ENCODE results near the gene KCNK4.

DNA sequence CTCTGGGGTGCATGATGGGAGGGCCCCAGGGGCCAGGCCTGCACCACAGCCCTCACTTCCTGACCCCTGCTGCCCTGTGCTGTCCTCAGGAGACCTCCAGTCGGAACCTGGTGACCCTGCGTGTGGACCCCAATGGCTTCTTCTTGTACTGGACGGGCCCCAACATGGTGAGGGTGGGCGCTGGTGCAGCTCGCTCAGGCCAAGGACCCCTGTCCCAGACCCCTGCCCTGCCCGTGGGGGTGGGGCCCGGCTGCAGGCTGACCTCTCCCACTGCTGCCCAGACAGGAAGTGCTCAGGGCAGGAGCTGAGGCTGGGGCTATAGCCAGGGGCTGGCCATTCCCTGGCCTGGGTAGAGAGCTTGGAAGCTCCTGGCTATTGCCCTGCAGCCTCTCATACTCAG lies 36.8 kb upstream of the KCNK4 start:
- TF ChIP-seq, protein P1, sequence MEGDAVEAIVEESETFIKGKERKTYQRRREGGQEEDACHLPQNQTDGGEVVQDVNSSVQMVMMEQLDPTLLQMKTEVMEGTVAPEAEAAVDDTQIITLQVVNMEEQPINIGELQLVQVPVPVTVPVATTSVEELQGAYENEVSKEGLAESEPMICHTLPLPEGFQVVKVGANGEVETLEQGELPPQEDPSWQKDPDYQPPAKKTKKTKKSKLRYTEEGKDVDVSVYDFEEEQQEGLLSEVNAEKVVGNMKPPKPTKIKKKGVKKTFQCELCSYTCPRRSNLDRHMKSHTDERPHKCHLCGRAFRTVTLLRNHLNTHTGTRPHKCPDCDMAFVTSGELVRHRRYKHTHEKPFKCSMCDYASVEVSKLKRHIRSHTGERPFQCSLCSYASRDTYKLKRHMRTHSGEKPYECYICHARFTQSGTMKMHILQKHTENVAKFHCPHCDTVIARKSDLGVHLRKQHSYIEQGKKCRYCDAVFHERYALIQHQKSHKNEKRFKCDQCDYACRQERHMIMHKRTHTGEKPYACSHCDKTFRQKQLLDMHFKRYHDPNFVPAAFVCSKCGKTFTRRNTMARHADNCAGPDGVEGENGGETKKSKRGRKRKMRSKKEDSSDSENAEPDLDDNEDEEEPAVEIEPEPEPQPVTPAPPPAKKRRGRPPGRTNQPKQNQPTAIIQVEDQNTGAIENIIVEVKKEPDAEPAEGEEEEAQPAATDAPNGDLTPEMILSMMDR (IDR thresholded peaks at IDR 0.05; ENCODE audit: insufficient read depth, low read length) = no peak
- TF ChIP-seq POLR2AphosphoS5 (IDR thresholded peaks at IDR 0.05; ENCODE audit: low read depth) = no peak
- TF ChIP-seq, protein P2, sequence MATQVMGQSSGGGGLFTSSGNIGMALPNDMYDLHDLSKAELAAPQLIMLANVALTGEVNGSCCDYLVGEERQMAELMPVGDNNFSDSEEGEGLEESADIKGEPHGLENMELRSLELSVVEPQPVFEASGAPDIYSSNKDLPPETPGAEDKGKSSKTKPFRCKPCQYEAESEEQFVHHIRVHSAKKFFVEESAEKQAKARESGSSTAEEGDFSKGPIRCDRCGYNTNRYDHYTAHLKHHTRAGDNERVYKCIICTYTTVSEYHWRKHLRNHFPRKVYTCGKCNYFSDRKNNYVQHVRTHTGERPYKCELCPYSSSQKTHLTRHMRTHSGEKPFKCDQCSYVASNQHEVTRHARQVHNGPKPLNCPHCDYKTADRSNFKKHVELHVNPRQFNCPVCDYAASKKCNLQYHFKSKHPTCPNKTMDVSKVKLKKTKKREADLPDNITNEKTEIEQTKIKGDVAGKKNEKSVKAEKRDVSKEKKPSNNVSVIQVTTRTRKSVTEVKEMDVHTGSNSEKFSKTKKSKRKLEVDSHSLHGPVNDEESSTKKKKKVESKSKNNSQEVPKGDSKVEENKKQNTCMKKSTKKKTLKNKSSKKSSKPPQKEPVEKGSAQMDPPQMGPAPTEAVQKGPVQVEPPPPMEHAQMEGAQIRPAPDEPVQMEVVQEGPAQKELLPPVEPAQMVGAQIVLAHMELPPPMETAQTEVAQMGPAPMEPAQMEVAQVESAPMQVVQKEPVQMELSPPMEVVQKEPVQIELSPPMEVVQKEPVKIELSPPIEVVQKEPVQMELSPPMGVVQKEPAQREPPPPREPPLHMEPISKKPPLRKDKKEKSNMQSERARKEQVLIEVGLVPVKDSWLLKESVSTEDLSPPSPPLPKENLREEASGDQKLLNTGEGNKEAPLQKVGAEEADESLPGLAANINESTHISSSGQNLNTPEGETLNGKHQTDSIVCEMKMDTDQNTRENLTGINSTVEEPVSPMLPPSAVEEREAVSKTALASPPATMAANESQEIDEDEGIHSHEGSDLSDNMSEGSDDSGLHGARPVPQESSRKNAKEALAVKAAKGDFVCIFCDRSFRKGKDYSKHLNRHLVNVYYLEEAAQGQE (IDR thresholded peaks at IDR 0.05; ENCODE audit: insufficient replicate concordance, low read depth) = no peak
- TF ChIP-seq SPI1 (IDR thresholded peaks at IDR 0.05; ENCODE audit: borderline replicate concordance, low read depth) = no peak
- no peak for TF ChIP-seq GABPA (IDR thresholded peaks at IDR 0.05; ENCODE audit: low read depth)

Data from HL-60 (cell line).